Epithelial cell of esophagus (primary cell): Measurements from ENCODE around the gene MYO1A.

ENCODE experiments used
- DNase-seq: peaks from one replicate; pipeline ENCODE4 v3.0.0; 2010; ENCODE audit warnings: low read depth
- H3K4me3 ChIP-seq: 2 replicates; pipeline ENCODE4 v1.5.1; 2011; ENCODE audit warnings: mild to moderate bottlenecking, low read length, control low read depth
- CTCF ChIP-seq: IDR thresholded peaks from 2 replicates; pipeline ENCODE4 v1.5.1; 2011; ENCODE audit warnings: low read depth, mild to moderate bottlenecking, low read length, control low read depth, inconsistent platforms; ENCODE audit not compliant: insufficient read depth; ENCODE audit errors: missing control alignments

The MYO1A gene

GRCh38 chr12:57090924-57091637 is 41.2 kb upstream of the MYO1A start:
- H3K4me3 ChIP-seq: peak overlapping the region; percentile 83
- TF ChIP-seq CTCF: no peak
- DNase-seq: no peak

DNA sequence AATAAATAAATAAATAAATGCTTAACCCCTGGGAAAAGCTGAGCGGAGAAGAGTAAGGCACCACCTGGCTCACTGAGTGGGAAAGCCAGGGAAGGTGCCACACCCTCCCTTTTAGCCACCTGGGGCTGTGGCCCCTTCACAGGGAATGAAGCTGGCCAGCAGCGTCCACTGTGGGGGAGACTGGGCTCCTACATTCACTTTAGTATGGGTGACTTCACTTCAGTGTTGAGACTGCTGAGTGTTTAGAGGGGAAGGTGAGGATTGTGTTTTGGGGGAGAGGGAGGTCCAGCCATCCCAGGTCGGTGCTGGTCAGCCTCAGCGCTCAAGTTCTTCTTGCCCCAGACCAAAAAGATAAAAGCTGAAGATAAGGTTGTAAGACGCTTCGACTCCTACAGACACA is 40.6 kb upstream of the MYO1A start:
- TF ChIP-seq CTCF: no peak
- peak overlapping the region; percentile 83 for H3K4me3 ChIP-seq
- no peak for DNase-seq

GRCh38 chr12:57089271-57090245 is 39.6 kb upstream of the MYO1A start:
- TF ChIP-seq CTCF: no peak
- peak; percentile 42 for DNase-seq
- H3K4me3 ChIP-seq: peak overlapping the region; percentile 83

- H3K4me3 ChIP-seq: peak within 1 kb of the TSS; percentile 83
- peak; percentile 95 for DNase-seq
- no peak for TF ChIP-seq CTCF
These were observed 38.7 kb upstream of the MYO1A start, which contains the start of gene NAB2 for GRCh38 chr12:57088354-57089270. Gene NAB2 (plus strand): TSS chr12:57089114. CDS start chr12:57089272, 158 bp downstream.

- peak; percentile 93 for DNase-seq
- no peak for TF ChIP-seq CTCF
- H3K4me3 ChIP-seq: peak overlapping the region; percentile 74
These were observed 37.9 kb upstream of the MYO1A start for GRCh38 chr12:57087691-57088353.
